Right renal pelvis (tissue), 4 donors: Measurements from ENCODE around the gene ADAM15. TPM values are rescaled to one million over a fixed set of nuclear protein-coding genes. Genes with fewer than 3 reads are reported as not detected.

Experiments used
- DNase-seq, 4 donors: peaks; one replicate each; pipeline ENCODE4 v3.0.0-alpha.2; 2013; ENCODE audit warnings: low read depth in 4 of 4, low spot score in 3 of 4, missing footprints in 1 of 4
- polyA plus RNA-seq, 4 donors: library from polyadenylated mRNA; unstranded; fragments of 120-200 nt; gene quantifications; one replicate each; pipeline ENCODE4 v1.2.1, GENCODE V29; 2013; ENCODE audit not compliant: insufficient read length in 4 of 4

Gene ADAM15
- polyA plus RNA-seq, 4 donors, result 42.9 to 63.4 (median 44.4) TPM

DNA sequence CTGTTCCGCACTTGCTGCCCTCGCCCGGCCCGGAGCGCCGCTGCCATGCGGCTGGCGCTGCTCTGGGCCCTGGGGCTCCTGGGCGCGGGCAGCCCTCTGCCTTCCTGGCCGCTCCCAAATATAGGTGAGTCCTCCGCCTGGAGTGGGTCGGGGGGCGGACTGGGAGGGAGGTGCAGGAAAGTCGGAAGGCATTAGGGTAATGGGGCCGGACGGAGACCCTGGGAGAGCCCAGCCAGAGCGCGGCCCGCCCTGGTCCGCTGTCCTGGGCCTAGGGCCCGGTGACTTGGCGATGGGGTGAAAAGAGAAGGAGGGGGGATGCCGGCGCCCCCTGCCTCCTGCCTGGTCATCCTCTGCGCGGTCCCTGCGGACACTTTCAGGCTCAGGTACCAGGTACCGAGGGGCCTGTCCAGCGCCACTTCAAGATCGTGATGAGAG is 243 bp downstream of the ADAM15 start:
- no peak for DNase-seq

DNA sequence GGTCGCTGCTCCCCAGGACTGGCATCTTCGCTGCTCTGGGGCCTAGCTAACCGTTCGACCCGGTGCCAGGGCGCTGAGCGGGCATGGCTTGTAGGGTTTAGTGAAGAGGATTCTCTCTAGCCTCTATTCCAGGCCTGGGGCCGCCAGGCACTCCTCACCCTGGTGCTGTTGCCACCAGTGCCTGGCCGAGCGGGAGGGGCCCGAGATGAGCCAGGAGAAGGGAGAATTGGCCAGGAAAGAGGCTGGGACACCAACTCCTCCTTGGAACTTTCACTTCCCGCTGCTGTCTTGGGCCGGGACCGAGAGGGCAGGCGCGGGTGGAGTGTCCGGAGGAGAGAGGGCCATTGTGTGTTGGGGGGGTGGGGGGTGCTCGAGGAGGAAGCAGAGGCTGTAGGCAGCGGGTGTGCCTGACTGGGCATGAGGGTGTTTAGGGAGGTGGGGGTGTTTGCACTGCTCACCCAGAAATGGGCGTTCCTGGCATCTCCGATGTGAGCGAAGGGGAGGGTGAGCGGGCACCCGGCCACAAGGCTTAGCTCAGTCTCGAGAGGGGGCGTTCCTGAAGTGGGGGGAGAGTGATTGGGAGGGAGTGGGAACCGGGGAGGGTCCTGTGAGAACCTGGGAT is 772 bp downstream of the ADAM15 start:
- DNase-seq, result no peak

DNA sequence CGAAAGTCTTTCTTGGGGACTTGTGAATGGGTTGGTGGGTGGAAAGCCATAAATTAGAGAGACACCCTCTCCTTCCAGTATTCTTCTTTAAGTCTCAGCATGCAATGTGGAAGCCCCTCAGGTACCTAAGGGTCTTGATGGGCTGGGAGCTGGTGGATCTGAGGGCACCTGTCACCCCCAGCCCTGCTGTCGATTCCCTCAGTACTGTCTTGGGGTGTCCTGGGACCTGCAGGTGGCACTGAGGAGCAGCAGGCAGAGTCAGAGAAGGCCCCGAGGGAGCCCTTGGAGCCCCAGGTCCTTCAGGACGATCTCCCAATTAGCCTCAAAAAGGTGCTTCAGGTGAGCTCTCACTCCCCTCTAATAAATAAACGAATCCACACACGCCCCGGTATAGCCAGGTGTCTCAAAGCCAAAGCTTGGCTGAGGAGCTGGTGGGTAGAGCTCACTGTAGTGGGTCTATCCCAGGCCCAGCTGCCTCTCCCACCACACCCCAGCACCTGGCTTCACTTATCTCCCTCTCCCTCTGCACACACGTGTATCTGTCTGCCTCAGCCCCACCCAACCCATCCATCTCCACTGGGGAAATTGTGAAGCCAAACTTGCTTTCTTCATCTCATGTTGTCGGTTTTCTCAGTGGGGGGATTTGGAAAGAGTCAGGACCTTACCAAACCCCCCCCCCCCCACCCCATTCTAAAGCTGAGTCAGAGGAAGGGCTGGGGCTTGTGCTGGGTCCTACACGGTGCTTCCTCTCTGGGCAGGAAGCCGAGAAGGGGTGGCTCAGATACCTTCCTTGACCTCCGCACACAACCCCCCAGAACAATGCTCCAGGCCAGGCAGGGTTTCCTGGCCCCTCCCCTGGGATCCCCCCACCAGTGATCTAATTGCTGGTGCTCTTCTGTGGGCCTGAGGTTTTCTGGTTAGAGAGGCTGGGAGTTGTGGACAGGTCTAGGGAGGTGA is 1.6 kb downstream of the ADAM15 start:
- DNase-seq, result no peak

DNA sequence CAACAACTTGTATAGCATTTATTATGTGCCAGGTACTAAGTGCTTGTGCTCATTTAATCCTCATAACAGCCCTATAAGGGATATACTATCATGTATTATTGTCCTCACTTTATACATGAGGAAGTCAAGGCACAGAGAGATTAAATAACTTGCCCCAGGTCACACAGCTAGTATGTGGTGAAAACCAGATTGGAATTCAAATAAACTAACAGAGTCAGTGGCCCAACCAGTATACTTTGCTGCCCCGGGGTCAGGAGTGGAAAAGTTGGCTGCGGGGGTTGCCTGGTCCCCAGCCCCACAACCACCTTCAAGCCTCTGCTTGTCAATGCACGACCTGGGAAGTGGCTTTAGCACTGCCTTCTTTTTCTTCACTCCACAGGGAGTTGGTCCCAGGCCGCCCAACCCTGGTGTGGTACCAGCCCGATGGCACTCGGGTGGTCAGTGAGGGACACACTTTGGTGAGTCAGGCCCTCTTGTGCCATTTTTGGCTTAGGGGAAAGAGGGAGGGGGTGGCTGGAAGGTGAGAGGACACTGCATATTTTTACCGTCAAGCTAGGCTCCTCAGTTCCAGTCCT is 2.5 kb downstream of the ADAM15 start:
- no peak for DNase-seq

DNA sequence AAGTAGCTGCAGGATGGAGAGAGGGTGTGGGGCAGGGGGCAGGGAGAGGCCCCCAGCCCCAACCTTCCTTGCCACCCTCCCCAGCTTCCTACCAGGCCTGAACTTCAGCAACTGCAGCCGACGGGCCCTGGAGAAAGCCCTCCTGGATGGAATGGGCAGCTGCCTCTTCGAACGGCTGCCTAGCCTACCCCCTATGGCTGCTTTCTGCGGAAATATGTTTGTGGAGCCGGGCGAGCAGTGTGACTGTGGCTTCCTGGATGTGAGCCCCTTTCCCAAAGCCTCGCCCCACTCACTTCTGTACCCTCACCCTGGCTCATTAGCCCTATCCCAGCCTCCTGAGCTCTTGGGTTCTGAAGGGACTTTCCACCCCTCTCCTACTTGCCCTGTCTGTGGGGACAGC is 6.0 kb downstream of the ADAM15 start:
- DNase-seq, result no peak

DNA sequence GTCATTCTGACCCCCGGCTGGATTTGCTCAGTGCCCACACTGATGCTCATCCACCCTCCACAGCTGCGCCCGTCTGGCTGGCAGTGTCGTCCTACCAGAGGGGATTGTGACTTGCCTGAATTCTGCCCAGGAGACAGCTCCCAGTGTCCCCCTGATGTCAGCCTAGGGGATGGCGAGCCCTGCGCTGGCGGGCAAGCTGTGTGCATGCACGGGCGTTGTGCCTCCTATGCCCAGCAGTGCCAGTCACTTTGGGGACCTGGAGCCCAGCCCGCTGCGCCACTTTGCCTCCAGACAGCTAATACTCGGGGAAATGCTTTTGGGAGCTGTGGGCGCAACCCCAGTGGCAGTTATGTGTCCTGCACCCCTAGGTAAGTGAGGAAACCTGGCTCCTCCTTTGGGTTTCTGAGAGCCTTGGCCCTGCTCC is 6.7 kb downstream of the ADAM15 start:
- DNase-seq, result no peak

DNA sequence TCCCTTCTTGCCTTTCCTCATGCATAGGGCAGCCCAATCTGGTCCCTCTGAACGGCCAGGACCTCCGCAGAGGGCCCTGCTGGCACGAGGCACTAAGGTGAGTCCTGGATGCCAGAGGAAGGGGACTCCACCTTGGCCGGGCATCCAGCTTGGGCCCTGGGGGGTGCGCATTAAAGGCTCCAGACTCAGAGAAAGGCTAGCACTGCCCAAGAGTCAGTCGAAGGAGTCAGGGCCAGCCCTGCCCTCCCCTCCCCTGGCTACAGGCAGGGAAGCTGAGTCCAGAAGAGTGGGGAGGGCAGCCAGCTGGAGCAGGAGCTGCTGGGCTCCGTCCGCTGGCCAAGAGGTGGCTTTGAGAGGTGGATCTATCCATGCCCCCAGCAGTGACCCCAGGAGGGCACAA is 9.6 kb downstream of the ADAM15 start:
- DNase-seq, result no peak

DNA sequence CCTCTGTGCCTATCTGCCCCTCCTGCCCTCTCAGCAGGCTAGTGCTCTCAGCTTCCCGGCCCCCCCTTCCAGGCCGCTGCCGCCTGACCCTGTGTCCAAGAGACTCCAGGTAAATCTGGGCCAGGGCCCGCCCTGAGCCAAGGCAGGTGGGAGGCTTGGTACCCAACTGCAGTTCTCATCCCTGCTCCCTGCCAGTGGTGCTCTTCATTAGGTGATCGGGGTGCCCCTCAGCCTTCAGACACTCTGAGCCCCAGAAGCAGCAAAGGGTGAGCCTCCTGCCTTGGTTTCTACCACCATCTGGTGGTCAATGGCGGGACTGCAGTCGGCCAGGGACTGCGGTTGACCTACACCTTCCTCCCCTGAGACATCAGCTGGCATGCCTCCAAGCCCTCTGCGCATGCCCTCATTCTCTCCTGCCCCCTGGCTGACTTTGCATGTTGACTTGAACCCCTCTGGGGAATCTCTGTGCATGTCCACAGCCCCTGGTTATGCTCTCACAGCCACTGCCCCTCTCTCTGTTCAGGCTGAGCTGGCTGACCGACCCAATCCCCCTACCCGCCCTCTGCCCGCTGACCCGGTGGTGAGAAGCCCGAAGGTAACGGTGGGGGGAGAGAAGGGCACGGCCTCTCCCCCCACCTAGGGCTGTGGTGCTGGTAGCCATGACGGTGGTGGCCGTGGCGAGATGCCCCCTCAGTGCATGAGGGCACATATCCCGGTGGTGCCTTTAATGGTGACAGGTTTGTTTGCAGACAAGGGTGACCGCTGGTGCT is 10.4 kb downstream of the ADAM15 start:
- DNase-seq, result peak in 1 of 4 donors; percentile 73

DNA sequence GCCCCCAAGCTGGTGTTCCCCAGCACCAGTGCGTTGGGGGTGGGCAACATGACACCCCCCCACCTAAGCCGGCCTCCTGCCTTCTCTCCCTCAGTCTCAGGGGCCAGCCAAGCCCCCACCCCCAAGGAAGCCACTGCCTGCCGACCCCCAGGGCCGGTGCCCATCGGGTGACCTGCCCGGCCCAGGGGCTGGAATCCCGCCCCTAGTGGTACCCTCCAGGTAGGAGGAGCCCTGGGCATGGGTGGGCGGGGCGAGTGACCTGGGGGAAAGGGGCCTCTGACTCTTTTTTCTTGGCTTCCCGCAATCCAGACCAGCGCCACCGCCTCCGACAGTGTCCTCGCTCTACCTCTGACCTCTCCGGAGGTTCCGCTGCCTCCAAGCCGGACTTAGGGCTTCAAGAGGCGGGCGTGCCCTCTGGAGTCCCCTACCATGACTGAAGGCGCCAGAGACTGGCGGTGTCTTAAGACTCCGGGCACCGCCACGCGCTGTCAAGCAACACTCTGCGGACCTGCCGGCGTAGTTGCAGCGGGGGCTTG is 11.1 kb downstream of the ADAM15 start:
- DNase-seq, result no peak

DNA sequence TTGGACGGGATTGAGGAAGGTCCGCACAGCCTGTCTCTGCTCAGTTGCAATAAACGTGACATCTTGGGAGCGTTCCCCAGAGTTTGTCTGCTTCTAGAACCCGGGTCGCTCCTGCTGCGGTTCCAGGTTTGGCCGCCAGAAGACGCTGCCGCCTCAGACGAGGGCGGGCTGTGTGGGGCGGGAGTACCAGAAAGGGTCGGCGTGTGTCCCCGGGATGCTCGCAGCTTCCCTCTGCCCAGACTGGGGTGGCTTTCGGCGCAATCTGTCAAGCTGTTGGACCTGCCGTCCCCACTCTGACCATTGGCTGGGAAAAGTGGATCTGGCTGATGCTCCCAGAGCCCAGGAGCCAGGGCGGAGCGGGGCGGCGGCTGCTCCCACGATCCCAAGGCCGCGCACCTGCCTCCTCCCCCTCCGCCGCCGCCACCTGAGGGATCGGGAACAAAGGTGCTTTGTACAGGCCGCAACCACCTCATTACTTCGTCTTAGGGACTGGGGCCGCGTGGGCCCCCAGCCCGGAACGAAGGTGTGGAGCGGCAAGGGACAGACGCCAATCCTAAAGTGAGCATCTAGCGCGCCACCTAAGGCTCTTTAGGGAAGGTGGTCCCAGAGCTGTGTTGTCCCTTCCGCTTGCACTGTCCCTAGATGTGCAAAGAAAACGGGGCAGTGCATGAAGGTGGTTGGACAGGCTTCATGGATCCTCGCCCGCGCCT is 11.7 kb downstream of the ADAM15 start:
- DNase-seq, result no peak

DNA sequence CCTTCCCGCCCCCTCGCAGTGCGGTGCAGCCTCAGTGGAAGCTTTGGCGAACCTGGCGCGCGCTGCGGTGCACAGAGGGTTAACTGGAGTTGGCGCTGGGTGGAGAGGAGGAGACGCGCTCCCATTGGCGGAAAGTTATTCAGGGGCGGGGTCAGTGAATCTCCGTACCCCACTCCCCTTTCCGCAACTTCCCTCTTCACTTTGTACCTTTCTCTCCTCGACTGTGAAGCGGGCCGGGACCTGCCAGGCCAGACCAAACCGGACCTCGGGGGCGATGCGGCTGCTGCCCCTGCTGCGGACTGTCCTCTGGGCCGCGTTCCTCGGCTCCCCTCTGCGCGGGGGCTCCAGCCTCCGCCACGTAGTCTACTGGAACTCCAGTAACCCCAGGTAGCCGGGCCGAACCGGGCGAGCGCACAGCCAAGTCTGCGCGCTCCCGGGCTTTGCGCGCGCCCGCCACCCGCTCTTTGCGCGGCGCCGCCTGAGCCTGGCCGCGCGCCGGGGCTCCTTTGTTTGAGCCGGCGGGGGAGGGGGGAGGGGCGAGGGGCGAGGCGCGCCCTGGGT is 12.5 kb downstream of the ADAM15 start, which contains the start of gene EFNA4:
TSS of gene EFNA4 (plus strand) at position 191 of the 561 bp plus-strand sequence. CDS start at position 275, 84 bp downstream.
- peak; percentile 82 to 87 (median 84) for DNase-seq

DNA sequence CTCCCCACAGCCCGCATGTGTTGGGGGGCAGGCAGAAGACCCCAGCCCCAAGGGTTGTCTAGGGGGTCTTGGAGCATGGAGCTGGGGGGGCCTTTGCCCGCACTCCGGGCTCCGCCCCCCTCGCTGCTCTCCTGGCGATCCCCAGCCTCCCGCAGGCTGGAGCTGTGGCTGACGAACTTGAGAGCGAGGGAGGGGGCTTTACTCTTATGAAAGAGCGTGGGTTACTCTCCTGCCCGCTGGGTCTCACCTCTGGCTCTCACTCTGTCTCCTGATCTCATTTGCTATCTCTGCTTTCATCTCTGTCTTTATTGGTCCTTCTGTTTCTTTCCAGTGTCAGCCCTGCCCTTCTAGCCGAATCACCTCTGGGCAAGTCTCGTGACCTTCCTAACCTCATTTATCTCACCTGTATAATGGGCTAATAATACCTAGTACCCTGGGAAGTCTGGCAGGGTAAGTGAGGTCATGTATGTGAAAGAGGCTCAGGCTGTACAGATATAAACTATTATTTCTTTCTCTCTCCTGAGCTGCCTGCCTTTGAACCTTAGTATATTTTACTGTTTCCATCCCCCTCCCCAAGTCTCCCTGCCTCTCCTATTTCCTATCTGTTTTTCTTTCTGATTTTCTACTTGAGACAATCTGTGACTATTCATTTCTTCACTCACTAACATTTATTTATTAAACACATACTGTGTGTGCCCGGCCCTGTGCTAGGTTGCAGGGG is 13.2 kb downstream of the ADAM15 start:
- DNase-seq, result no peak

DNA sequence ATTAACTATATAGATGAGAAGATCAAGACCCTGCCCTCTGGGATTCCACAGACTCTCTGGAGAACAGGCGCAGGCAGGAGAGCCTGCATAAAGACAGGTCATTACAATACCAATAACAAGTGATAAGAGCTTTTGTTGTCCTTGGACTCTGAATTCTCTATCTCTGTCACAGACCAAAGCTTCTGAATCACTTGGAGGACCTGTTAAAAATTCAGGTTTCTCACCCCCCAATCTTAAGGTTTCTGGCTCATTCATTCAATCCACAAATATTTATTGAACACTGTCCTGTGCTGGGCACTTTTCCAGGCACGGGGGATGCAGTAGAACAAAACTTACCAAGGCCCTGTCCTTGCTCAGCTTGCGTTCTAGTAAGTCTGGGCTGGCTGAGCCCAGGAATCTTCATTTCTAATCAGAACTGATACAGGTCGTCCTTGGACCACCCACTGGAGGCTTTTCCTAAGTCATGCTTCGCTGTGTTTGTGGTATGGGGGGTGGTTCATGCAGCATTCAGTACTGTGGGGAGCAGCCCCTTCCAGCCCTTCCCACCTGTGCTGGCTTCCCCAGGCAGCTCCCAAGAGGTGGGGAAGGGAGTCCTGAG is 13.8 kb downstream of the ADAM15 start:
- no peak for DNase-seq

DNA sequence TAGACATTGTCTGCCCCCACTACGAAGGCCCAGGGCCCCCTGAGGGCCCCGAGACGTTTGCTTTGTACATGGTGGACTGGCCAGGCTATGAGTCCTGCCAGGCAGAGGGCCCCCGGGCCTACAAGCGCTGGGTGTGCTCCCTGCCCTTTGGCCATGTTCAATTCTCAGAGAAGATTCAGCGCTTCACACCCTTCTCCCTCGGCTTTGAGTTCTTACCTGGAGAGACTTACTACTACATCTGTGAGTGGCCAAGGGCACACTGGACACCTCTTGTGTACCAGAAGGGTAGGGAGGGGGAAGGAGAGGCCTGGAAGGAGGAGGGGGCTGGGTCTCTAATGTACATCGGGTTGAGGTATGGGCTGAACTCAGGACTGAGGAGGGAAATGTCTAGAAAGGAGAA is 15.7 kb downstream of the ADAM15 start:
- DNase-seq, result no peak

DNA sequence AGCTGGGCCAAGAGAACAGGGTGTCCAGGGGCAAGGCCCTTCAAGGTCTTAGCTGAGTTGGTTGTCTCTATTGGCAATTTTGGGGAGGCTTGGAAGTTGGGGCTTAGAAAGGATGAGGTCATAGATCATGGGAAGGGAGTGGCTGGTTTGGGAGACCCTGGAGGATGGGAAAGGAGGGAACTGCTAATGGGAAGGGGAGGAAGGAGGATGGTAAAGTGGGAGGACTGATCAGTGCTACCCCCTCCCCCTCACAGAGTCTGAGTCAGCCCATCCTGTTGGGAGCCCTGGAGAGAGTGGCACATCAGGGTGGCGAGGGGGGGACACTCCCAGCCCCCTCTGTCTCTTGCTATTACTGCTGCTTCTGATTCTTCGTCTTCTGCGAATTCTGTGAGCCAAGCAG is 17.5 kb downstream of the ADAM15 start:
- no peak for DNase-seq

DNA sequence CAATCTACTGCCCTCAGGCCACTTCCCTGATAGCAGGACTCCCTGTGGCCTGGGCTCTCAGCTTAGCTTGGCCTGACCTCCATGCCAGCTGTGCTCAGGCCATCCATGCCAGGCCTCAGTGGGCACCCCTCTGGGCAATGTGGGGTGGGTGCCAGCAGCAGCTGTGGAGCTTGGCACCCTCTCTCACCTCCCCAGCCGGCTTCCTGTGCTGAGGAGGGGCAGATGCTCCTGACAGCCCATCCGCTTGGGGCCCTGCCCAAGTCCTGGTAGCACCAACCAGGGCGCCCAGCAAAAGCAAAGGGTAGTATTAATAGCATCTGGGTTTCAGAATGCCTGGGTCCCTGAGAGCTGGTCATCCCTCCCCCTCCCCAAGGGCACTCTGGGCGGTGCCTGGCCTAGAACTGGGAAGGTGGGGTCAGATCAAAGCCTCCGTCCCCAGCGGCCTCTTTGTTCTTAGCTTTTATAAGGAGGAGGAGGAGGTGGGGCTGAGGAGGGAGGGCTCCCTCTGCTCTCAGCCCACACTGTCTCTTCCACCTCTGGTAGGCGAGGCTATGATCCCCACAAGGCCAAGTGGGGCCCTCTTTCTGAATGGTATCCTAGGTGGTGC is 18.5 kb downstream of the ADAM15 start:
- DNase-seq, result no peak

DNA sequence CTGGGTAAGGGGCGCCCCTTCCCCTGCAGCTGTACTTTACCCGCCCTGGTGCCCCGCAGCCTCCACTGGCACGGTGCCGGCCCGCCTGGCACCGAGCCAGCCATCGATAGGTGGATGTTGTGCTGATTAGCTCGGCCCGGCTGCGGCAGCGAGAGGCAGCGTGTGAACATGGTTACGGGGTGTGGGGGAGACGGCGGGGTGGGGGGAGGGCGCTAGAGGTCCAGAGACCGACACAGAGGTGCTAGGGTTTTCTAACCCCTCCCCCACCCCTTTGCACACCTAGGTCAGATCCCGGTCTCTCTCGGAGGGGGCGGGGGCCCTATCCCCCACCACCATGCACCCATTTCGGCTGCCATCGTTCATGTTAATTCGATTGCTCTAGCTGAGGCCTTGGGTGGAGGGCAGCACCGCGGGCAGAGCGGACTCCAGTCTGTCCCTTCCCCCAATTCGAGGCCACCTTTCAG is 19.1 kb downstream of the ADAM15 start:
- no peak for DNase-seq
